ENCODE data around the gene MIPEP.

- TF ChIP-seq CTCF (IDR thresholded peaks at IDR 0.05), result no peak
- no peak for TF ChIP-seq EP300 (IDR thresholded peaks at IDR 0.05; ENCODE audit: low read depth)
These were observed 68.7 kb downstream of the MIPEP start for GRCh38 chr13:23820530-23820929.

Data from transverse colon (tissue), 3 donors.